Tongue (tissue), 2 donors: ENCODE measurements around the gene HOXA11. TPM values are rescaled to one million over a fixed set of nuclear protein-coding genes. Genes with fewer than 3 reads are reported as not detected.
A peak's percentile ranks its signal among the peaks of the same experiment; 100 is the strongest.

Experiments
- DNase-seq: peaks from one replicate; pipeline ENCODE4 v3.0.0-alpha.2; 2015
- total RNA-seq: library from RNA; depleted of rRNA; stranded (reverse); fragments of >200 nt; gene quantifications from one replicate; pipeline ENCODE4 v1.2.3, GENCODE V29; 2014

Gene HOXA11
- total RNA-seq, 1 donor from 2014 or later, result not detected

DNA sequence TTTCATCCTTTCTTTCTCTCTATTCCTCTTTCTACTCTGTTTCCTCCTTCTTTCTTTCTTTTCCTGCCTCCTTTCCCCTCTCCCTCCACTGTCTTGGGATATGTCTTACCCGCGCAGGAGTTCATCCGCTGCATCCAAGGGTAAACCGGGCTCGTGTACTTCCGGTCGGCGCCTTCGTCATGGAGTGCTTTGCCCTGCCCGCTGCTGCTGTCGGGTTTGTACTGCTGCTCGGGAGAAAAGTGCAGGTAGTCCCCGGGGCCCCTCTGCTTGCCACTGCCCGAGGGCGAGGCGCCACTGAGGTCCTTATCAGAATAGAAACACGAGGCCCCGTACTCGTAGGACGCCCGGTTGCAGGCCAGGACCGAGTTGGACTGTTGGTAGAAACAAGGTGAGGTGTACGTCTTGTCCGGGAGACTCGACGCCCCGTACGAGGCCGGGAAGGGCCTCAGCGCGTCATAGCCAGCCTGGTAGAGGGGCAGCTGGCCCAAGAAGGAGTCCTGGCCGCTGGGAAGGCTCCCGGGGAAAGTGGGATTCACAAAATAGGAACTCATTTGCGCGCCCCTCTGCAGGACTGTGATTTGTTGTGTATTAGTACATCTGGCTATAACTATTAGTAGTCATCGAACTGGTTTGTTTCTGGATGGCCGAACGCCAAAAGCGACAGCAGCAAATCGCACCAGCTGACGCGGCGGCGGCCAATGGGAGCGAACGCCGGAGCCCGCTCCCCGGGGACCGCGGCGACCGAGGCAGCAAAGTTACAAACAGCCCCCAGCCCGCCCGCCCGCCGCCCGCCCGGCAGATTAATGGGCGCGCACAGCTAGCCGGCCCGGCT, 37.6 kb downstream of the HOXA11 start, which contains the start of gene HOXA6:
Gene HOXA6, minus strand, starts transcription at position 576 of the 832 bp plus-strand sequence. Its CDS starts 25 bp downstream, at position 551.
- DNase-seq, result no peak

DNA sequence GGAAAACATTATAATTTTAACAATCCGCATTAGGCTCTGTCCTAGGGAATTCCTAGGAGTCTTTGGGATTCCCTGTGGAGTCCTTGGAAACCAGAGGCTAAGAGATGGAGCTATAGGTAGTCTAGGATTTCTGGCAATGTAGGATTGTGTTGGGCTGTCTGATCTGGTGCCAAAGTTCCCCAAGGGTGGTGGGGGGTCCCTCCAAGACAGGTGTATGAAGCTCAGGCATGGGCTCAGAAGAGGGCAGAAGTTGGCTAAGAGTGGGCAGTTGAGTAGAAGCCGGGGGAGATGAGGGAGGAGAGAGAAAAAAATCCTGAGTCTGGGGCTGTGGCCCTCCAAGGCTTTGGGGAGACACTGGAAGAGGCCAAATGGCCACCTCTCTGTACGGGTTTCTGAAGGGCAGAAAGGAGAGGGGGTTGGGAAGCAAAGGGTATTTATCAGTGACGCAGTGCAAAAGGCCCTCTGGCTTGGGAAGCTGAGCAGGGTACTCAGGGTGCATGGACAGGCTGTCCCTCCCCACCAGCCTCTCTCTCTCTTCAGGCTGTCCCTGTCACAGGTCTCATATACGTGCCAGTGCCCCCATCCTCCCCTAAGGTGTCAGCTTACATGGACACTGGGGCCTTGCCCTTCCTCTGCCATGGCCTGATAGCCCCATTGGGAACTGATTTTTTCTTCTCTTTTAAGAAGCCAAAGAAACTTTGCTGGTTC, 38.4 kb downstream of the HOXA11 start:
- no peak for DNase-seq

DNA sequence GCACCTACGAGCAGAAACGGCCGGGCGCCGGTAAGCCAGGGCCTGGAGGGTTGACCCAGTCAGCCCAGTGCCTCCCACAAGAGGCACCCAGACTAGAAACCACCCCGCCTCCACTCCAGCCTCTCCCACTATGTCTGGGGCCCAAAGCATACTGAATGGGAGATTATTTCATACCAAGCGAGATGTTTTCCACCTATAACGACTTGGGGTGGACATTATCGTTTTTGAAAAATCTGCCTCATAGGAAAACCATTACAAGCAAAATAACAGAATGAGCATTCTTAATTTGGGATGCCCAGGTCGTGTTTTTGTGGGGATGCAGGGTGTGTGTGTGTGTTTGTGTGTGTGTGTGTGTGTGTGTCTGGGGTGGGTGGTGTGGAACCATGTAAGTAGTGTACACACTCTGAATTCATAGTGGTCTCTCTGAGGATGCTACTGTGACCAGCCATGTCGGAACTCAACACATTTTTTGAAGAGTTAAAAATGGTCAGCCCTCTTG, 39.1 kb downstream of the HOXA11 start:
- no peak for DNase-seq

DNA sequence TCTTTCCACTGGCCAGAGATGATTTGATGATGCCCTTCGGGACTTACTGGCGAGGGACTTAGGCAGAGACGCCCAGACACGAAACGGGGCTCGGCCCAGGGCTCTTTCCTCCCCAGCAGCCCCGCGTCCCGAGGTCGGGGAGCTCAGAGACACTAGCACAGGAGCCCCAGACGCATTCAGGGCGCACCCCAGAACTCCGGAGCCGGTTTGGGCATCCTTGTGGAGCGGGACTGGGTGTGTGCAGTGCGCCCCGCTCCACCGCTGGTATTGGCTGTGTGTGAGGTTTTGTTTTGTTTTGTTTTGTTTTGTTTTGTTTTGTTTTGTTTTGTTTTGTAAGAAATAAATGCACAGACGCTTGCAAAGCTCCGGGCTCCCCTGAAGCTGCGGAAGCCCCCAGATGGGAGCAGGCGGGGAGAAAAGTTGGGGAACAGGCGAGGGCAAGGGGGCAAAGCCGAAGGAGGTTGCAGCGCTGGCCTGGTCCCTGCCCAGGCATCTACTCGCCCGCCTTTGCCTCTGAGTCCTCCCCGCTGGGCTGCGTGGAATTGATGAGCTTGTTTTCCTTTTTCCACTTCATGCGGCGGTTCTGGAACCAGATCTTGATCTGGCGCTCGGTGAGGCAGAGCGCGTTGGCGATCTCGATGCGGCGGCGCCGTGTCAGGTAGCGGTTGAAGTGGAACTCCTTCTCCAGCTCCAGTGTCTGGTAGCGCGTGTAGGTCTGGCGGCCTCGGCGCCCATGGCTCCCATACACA, 39.7 kb downstream of the HOXA11 start:
- DNase-seq, result no peak

DNA sequence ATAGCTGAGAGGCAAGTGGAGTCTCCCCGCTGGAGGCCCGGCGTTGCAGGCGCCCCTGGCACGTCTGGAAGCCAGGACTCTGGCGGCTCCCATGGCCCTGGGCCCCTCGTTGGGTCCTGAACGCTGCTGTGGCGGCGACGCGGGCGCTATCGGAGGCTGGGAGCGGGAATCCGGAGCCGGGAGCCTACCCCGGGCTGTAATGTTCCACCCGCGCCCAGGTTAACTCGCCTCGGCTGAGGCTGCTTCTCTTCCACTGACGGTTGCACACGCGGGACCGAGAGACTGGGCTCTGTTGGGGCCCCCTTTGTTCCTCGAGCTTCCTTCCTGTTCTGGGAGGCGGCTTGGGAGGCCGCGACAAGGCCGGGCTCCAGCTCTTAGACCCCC, 40.3 kb downstream of the HOXA11 start:
- DNase-seq, result no peak

DNA sequence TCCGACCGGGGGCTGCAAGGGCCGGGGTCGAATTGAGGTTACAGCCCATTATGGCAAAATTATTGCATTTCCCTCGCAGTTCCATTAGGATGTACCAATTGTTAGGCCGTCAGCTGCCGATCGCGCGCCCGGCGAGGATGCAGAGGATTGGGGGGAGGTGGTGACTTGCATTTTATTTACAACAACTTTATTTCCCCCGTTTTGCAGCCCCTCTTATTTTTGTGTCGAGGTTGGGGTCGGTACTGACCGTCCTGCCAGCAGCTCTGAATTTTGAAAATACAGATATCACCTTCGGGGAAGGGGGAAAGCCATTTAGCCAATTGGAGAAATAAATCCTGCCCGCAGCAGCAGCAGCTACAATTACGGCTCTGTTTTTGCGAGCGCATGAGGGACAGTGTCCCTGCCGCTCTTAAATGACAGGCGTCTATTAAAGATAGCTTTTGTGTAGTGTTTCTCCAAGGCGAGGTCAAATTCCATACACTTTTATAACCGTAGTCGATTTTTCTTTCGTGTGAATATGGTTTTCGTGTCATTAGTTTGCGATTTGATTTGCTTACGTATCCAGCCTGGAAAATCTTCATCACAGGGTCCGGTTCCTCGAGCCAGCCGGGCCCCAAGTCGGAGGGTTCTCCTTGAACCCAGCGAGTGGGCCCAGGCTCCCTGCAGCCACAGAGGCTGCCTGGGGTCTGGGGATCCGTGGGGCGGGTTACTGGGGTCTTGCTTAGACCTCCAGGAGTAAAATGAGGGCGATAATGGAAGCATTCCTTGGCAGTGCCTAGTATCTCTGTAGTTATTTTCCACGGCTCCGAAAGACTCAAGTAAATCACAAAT, 40.9 kb downstream of the HOXA11 start:
- DNase-seq, result no peak

DNA sequence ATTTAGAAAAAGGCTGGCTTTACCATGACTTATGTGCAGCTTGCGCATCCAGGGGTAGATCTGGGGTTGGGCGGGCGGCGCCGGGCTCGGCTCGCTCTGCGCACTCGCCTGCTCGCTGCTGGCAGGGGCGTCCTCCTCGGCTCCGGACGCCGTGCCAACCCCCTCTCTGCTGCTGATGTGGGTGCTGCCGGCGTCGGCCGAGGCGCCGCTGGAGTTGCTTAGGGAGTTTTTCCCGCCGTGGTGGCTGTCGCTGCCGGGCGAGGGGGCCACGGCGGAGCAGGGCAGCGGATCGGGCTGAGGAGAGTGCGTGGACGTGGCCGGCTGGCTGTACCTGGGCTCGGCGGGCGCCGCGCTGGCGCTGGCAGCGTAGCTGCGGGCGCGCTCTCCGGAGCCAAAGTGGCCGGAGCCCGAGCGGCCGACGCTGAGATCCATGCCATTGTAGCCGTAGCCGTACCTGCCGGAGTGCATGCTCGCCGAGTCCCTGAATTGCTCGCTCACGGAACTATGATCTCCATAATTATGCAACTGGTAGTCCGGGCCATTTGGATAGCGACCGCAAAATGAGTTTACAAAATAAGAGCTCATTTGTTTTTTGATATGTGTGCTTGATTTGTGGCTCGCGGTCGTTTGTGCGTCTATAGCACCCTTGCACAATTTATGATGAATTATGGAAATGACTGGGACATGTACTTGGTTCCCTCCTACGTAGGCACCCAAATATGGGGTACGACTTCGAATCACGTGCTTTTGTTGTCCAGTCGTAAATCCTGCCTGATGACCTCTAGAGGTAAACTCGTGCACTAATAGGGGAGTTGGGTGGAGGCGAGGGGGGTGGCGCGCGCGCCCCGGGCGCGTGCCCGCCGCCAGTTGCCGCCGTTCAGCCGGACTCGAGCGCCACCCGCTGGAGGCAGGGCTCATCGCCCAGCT, 41.7 kb downstream of the HOXA11 start, which contains the start of gene HOXA5:
Gene HOXA5, minus strand, starts transcription at position 659 of the 927 bp plus-strand sequence. Its CDS starts 74 bp downstream, at position 585.
- peak; percentile 56 for DNase-seq

DNA sequence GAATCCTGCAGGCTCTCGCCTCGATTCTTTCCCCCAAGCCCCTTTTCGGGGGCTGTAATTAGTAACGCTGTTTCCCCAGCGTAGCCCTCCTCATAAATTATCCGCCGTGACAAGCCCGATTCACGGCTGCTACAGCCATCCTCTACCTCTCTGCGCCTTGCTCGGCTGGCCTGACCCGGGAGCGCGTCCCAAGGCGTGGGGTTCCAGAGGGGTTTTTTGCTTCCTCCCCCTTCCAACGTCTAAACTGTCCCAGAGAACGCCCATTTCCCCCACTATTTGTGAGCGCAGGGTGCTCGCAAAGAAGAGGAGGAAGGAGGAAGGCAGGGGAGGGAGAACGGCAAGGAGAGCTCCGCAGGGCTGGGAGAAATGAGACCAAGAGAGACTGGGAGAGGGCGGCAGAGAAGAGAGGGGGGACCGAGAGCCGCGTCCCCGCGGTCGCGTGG, 42.4 kb downstream of the HOXA11 start:
- DNase-seq, result no peak

DNA sequence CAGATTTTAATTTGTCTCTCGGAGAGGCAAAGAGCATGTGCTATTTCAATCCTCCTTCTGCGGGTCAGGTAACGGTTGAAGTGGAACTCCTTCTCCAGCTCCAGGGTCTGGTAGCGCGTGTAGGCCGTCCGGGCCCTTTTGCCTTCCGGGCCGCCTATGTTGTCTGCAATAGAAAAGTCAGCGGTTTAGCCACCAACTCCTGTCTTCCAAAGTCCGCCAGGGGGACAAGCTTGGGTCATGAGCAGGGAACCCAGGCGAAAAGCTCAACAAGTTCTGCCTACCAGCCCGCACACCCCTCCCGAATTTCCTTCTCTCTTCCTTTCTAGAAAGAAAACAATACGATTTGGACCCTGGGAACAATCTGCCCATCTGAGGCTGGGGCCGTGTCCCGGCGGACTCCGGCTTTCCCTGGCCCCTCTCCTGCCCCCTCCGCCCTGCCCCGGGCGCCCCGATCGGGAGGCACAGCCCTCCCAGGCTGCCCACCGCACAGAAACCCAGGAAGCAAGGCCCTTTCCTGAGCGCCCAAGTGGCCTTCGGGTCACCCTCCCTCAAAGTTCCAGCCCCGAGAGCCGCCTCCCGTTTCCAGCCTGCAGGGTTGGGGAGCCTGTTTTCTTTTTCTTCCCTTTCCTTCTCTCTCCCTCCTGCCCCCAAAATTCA, 43.0 kb downstream of the HOXA11 start:
- no peak for DNase-seq

DNA sequence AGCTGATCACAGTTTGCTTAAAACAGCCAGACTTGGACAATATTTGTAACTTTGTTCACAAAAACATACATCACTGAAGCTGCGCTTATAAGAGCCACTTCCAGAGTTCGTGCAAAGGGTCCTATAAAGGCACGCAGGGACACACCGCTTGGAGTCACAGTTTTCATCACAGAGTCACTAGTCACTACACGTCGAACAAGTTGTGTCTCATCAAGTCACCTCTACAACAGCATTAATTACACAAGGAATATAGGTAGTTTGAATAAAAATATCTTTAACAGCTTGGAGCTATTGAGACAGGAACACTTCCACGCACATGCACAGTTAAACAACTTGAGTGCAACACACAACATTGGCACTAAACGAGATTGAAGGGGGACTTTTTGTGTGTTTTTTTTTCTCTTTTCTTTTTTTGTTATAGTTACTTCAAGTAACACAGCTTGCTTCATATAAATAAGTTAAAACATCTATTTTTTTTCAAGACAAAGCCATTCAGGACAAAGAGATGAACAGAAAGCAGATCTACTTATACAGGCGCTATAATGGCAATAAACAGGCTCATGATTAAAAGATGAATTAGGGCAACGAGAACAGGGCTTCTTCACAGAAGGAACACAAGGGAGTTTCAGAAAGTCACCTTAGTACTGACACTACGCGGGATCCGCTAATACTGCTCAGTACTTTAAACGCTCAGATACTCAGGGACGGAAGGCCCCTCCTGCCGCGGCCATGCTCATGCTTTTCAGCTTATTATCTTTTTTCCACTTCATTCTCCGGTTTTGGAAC, 43.7 kb downstream of the HOXA11 start:
- no peak for DNase-seq

DNA sequence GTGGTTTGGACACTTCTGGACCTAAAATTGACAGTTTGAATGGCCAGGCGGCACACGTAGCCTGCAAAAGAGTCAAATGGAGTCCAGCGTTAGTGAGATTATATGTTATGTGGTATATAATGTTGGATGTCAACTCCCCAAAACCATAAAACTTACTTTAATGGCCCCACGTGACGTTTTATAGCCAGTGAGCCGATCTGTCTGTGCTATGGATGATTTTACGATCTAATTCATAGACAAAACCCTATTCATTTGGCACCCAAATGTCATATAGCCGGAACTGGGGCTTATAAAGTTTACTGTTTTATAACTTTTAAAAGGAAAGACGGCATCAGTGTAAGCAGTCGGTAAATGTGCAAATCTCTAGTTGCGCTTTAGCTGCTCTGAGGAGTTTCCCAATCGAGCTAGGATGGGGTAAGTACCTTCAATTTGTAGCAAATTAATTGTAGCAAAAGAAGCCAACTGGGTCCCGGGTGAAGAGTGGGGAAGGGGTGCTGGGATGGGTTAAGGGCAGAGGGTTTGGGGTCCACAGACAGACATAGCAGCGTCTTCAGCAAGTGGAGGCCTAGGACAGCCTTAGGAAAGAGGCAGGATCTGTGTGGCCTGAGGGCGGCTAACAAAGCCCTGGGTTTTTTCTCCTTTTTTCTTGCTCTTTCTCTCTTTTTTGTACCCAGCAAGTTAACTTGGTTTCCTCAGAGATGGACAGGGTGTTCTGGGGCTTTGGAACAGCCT, 44.7 kb downstream of the HOXA11 start:
- no peak for DNase-seq

DNA sequence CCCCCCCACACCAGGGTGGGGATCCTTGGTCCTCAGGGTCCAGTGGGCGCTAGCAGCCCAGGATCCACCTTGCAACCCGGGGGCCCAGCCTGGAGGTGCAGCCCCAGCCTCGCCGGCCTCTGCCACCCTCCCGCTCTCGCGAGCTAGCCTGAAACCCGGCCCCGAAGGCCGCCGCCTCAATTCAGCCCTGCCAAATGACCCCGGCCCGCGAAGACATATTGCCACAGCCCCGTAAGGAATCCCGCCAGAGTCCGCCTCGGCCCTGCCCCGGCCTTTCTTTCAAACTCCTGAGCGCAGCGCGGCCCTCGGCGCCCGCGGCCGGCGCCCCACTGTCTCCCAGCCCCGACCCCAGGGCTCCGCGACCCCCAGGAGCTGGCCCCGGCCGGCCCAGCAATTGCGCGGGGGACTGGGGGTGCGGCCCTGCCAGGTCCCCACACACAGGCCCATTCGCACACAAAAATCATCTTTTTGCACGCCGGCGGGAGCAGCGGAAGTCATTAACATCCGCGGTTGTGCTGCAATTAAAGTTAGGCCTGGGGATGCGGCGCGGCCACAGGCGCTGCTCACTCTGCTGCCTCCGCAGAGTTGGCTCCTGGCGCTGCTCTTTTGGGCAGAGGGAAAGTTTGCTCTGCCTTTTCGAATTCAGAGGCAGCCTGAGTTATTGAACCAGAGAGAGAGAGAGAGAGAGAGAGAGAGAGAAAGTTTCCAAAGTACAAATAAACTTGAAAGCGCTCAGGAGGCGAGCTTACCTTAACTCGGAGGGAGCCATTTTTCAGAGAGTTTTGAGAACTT, 45.5 kb downstream of the HOXA11 start:
- DNase-seq, result no peak

DNA sequence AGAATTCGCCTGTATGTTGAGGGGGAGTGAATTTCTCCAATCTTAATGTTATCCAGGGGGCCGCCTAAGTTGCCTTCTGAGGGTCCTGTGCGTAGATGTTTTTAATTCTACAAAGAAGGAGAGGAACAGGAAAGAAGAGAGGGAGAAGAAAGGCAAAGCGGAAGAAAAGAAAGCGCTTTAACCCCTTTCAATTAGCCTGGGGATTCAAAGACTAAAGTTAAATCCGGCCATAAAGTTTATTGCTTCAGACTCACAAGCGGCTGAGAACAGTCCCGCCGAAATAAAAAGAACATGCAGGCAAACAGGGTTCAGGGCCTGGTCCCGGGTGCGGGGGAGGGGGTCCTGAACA, 46.1 kb downstream of the HOXA11 start:
- no peak for DNase-seq

DNA sequence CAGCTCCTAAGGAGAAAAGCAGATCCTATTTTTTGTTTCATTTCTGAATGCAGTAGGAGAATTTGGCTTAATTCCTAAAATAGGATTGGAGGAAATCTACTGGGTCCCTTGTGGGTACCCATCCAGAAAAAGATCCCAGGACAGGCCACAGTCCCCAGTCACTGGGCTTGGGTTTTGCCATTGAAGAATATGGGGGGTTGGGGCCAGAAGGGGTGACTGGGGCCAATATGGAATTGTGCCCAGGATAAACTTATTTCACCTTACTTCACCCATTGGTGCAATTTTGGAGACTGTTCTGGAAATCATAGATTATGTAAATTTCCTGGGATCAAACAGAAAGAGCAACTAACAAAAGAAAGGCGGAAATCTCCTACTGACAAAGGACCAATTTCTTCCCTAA, 46.6 kb downstream of the HOXA11 start:
- DNase-seq, result no peak

DNA sequence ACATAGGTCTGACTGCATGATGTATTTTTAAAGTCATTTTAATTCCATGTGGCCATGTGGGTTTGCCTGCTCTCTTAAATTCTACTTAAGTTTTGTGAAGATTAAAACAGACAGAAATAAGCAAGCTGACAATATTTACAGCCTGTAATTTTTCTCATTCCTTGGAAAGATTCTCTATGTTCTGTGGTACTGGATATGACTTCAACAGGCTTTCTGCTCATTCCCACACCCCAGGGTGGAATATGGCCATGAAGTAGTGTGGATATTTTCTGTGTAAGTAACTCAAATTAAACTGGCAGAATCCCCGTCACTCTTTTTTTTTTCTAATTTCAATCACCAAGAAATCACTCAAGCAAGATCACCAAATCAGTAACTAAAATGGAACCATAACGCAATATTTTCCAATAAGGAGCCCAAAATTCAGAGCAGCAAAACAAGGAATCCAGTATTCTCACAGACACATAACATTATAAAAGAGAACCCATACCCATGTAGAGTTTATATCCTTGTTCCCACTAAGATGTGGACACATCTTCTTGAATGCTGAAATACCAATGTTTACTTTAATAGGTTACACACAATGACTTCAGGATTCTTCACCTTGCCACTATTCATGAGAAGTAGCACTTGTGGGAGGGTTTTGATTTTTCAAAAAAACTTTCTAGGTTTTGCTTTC, 47.3 kb downstream of the HOXA11 start:
- no peak for DNase-seq

DNA sequence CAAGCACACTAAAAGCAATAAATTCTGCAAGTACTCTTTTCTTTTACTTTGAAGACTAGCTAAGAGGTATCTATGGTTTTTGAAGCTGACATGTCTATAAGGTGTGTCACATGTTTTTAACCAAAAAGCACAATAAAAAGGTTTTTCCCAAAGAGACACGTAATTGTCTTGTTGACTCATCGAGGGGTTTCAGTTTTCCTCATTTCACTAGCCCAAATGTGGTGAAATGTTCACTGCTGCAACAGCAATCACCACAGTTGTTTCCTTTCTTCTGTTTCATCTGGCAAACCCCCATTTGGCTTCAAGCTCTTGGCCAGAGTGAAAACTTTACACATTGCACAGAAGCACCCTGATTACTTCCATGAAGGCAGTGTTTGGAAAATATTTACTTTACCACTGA, 50.6 kb downstream of the HOXA11 start:
- no peak for DNase-seq
